ENCODE results near the gene MYMX.
"Not testable (repeated sequence)": the region's sequence is repeated elsewhere in the genome, so short reads cannot be mapped to it uniquely, and the experiment has no call there.

The MYMX gene

DNA sequence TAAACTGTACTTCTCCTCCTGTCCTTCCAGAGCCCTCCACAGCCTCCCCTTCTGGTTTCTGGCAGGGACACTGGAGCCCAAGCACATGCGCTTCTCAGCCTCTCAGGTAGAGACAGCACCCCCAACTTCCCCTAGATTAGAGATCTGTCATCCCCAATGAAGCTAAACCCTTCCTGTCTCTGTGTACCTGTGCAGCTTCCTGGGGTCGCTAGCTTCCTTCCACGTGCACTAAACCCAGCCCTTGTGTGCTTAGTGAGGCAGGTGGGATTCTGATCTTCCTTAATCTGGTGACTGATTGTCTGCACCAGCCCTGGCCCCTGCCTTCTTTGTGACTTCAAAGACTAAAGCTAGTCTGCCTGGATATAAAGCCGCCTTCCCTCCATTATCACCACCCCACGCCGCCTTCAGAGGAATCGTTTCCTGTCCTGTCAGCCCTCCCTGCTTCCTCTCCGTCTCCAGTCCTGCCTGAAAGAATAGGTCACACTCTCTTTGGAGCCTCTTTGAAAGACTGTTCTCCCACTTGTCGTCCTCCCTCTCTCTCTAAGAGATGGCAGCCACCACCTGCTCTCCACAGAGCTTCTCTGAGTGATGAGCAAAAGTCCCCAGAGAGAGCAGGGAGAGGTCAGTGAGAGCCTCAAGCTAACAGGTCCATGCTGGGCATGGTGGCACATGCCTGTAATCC lies 30.6 kb upstream of the MYMX start:
- DNase-seq (ENCODE audit: low read depth in 1 of 2, low spot score in 1 of 2) = no peak

DNA sequence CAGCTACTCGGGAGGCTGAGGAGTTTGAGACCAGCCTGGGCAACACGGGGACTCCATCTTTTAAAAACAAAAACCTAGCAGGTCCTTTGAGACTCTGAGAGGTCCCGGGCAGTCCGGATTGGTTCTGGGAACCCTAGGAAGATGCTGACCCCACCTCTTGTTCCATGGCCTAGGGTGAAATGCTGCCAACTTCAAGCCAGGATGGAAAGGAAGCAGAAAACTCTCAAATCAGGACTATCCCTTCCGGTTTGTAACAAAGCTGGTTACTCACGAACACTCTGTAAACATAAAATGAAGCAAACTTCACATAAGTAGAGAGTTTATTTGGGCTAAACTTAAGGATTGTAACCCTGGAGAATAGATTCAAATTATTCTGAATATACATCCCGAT lies 30.1 kb upstream of the MYMX start:
- DNase-seq (ENCODE audit: low read depth in 1 of 2, low spot score in 1 of 2) = no peak

DNA sequence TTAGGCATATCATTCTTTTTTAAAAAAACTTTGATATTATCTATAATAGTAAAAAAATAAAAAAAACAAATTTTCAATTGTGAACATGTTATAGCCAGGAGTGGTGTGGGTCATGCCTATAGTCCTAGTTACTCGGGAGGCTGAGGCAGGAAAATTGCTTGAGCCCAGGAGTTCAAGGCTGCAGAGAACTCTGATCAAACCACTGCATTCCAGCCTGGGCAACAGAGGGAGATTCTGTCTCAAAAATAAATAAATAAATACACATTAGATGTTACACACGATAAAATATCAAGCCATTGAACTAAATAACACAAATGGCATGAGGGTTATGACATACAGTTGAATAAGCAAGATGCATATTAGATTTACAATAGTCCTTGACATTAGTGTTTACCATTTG lies 27.9 kb upstream of the MYMX start:
- no peak for DNase-seq (ENCODE audit: low read depth in 1 of 2, low spot score in 1 of 2)

DNA sequence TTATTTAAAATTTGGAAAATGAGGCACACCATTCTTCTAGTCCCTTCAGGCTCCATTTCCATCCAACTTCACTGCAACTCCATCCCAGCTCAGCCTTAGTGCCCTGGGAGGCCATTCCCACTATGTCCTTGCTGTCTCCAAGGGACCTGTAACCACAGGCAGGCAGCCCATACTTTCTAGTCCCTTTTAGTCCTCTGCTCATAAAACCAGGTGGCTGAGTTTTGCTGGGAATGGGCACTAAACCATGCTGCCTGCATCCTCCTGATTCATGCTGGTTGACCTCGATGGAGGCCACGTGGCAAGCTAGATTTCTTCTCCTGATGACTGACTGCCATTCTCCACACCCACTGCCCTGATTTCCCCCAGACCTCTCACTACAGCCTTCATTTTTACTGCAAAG lies 27.5 kb upstream of the MYMX start:
- DNase-seq (ENCODE audit: low read depth in 1 of 2, low spot score in 1 of 2) = no peak

DNA sequence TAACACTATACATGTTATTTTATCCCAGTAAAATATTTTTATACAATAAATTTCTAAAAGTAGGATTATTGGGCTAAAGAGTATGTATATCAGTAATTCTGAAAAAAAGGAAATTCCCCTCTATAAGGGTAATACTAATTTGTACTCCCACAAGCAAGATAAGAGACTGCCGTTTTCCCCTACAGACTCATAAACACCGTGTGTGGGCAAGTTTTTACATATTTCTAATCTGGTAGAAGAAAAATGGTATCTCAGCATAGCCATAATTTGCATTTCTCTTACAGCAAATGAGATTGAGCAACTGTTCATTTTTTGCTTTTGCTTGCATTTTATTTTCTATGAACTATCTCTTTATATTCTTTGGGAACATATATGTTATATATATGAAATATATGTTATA lies 26.0 kb upstream of the MYMX start:
- no peak for DNase-seq (ENCODE audit: low read depth in 1 of 2, low spot score in 1 of 2)

DNA sequence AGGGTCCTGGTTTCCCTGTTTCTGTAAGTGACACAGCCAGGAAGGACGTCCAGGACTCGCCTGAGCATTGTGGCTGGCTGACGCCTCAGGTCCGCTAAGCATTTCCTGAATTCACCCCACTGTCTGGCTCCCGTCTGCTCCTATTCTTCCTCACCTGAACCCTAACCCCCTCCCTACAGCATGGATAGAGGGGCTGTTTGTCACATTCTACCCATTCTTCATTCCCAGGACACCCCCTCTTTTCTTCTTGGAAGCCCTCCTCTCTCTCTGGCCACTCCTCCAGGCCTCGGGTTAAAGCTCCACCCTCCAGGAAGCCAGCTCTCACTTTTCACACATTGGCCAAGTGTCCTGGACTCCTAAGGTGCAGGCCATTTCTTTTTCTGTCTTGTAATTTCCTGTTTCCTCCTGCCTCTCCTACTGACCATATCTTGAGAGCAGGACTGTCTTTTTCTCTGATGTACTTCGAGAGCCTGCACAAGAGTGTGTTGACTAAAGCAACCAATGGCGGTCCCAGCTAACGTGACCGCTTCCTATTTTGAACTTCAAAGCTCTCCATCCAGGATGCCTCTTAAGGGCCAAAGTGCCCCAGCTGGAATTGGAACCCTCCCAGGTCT lies 24.2 kb upstream of the MYMX start:
- DNase-seq (ENCODE audit: low read depth in 1 of 2, low spot score in 1 of 2) = no peak

DNA sequence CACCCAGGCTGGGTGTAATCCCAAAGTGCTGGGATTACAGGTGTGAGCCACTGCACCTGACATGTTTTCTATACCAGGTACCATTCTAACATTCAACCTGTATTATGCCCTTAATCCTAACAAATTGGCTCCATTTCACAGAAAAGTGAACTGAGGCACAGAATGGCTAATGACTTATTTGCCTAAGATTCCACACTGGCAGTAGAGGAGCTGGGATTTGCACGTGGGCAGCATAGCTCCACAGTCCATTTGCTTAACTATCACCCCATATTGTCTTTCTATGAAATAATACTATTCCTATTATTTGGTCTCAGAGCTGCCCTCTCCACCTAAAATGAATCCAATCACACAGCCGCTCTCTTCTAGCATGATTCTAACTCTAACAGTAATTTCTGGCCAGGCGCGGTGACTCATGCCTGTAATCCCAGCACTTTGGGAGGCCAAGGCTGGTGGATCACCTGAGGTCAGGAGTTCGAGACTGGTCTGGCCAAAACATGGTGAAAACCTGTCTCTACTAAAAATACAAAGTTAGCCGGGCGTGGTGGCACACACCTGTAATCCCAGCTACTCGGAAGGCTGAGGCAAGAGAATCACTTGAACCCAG lies 23.3 kb upstream of the MYMX start:
- DNase-seq (ENCODE audit: low read depth in 1 of 2, low spot score in 1 of 2) = no peak

DNA sequence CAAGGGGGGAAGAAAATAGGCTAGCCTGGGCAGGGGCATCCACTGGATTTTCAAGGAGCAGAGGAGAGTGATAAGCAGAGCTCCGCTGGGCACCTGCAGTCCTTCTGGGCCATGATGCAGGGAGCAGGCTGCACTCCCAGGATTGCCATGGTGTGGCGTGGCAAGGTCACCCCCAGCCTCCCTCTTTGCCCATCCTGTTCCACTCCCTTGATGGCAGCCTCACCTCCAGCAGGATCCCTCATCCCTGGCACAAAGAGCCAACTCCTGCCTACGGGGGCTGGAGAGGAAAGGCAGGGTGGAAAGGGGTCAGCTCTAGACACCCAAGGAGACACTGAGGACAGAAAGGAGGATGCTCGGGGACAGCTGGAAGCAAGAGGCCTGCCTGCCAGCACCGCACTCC lies 22.4 kb upstream of the MYMX start:
- no peak for DNase-seq (ENCODE audit: low read depth in 1 of 2, low spot score in 1 of 2)

DNA sequence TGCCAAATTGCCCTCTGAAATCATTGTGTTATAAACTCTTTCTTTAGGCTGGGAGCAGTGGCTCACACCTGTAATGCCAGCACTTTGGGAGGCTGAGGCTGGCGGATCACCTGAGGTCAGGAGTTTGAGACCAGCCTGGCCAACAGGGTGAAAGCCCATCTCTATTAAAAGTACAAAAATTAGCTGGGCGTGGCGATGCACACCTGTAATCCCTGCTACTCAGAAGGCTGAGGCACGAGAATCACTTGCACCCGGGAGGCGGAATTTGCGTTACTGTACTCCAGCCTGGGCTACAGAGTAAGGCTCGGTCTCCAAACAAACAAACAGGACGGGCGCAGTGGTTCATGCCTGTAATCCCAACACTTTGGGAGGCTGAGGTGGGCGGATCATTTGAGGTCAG lies 20.4 kb upstream of the MYMX start:
- DNase-seq (ENCODE audit: low read depth in 1 of 2, low spot score in 1 of 2) = not testable (repeated sequence)

DNA sequence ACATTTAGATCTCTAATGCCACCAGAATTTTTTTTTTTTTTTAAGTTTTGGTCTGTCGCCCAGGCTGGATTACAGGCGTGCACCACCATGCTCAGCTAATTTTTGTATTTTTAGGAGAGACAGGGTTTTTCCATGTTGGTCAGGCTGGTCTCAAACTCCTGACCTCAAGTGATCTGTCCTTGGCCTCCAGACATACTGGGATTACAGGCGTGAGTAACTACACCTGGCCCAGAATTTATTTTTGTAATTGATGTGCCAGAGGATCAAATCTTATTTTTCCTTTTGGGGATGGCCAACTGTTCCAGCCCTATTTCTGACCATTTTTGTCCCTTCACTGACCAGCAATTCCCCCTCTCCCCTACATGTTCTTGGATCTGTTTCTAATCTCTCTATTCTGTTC lies 18.0 kb upstream of the MYMX start:
- DNase-seq (ENCODE audit: low read depth in 1 of 2, low spot score in 1 of 2) = no peak

DNA sequence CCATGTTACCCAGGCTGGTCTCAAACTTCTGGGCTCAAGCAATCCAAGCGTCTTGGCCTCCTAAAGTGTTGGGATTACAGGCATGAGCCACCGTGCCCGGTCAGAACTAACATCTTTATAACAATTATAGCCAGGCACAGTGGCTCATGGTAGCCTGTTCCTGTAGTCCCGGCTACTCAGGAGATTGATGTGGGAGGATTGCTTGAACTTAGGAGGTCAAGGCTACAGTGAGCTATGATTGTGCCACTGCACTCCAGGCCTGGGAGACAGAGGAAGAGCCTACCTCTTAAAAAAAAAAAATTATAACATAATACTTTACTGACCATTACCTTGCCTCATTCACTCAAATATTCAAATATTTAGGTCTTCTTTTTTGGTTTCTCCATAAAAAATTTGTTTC lies 16.8 kb upstream of the MYMX start:
- DNase-seq (ENCODE audit: low read depth in 1 of 2, low spot score in 1 of 2) = no peak

DNA sequence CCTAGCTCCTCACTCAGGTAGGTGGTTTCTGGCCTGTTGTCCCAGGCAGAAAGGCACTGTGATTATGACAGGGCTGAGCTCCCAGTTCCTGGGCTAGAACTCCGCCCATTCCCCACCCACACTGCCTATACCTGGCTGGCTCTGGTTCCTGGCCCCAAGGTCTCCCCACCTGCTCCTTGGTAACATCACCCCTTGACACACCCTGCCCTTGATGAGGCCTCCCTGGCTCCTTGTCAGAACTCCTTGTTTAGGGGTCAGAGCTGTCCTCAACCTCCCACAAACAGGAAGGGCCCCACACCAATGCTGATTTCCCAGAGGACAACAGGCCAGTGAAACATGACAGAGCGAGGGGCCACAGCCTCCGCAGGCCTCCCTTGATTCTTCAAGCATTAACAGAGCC lies 15.5 kb upstream of the MYMX start:
- DNase-seq (ENCODE audit: low read depth in 1 of 2, low spot score in 1 of 2) = no peak

DNA sequence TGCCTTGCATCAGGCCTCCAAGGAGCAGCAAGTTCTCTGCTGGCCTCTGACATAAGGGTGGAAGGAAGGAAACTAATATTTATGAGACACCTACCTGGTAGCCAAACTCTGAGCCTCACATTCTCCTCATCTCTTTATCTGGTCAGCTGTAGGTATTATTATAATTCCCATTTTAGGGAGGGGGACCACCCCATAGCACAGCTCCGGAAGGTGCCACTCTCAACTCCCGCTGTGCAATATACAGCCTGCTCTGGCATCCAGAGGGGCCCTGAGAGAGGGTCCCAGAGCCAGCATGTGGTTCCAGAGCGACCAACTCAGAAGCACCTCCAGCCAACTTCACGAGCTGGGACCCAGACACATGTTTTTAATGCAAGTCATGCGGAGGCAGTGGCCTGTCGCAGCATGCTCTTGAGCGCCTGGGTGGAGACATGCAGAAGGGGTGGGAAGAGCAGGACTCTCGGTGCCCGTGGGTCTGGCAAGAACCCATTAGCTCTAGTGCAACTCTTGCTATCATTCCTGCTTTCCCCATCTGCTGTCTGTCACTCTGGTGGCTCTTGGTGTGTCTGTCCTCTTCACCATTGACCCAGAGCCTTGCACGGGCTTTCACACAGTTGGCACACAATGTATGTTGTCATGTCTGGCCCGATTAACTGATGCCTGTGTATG lies 15.0 kb upstream of the MYMX start:
- DNase-seq (ENCODE audit: low read depth in 1 of 2, low spot score in 1 of 2) = no peak

DNA sequence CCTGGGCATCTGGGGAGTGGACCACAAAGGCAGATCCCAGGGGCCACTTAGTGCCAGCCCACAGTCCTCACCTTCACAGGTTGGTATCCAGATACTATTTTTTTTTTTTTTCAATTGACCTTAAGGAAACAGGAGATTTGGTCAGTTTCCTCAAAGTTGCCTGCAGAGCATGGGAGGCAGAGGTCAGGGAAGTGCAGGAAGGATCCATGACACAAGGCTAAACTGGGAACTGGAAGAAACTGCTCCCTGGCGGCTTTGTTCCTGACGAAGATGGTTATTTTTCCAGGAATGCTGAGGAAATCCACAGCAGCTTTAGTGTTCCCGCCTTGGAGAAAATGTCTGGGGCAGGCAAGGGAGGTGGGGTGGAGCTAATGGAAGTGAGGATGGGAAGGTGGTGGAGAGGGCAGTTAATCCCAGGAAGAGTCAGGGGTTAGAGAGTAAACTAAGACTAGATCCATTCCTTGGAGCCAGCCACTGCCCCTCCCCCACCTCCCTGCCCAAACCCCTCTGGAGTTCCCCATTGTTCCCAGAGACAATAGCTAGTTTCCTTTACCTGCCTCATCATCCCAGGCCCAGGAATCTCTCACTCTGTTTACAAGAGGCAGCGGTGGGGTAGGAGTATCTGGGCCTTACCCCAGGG lies 14.3 kb upstream of the MYMX start:
- DNase-seq (ENCODE audit: low read depth in 1 of 2, low spot score in 1 of 2) = no peak

DNA sequence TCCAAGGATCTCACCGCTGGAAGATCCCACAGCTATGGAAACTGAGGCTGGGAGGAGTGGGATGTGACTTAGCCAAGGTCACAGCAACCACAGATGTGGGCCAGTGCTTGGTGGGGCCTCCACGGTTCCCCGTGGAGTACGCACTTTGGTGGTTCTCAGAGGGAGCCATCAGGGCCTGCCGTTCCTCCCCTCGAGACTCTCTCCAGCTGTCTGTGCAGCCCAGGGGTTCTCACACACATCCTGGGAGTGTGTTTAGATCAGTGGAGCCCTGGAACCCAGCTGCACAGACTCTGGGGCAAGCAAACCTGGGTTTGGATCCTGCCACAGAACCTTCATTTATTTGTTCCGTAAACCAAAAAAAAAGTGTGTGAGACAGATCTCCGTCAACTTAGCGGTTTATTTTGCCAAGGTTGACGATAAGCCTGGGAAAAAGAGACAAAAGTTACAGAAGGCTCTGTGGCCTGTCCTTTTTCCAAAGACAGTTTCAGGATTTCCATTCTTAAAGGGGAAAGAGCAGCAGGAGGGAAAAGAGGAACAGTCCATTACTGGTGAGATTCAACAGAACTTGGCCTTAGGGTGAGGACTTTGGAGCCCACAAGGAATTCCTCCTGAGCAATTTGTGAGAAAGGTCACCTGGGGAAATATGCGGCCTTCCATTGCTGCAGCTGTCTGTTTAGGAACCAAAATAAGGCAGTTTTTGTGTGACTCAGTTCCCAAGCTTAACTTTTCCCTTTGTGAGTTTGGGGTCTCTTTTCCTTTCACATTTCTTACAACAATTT lies 13.6 kb upstream of the MYMX start:
- no peak for DNase-seq (ENCODE audit: low read depth in 1 of 2, low spot score in 1 of 2)

DNA sequence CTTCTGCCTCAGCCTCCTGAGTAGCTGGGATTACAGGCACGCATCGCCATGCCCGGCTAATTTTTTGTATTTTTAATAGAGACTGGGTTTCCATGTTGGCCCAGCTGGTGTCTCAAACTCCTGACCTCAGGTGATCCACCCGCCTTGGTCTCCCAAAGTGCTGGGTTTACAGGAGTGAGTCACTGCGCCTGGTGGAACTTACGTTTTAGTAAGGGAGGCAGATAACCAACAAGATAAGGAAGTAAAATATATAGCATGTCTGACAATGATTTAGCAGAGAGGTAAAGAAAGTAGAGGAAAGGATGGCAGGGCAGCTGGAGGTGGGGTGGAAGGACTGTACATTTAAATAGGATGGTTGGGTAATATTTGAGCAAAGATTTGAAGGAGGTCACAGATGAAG lies 12.8 kb upstream of the MYMX start:
- no peak for DNase-seq (ENCODE audit: low read depth in 1 of 2, low spot score in 1 of 2)

DNA sequence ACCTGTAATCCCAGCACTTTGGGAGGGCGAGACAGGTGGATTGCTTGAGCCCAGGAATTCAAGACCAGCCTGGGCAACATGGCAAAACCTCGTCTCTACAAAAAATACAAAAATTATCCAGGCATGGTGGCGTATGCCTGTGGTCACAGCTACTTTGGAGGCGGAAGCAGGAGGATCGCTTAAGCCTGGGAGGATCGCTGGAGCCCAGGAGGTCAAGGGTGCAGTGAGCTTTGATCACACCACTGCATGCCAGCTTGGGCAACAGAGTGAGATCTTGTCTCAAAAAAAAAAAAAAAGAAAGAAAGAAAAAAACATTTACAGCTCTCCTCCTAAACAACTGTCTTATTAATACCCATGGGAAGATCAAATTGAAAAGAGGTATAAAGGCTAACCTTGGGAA lies 8.8 kb upstream of the MYMX start:
- DNase-seq (ENCODE audit: low read depth in 1 of 2, low spot score in 1 of 2) = no peak

DNA sequence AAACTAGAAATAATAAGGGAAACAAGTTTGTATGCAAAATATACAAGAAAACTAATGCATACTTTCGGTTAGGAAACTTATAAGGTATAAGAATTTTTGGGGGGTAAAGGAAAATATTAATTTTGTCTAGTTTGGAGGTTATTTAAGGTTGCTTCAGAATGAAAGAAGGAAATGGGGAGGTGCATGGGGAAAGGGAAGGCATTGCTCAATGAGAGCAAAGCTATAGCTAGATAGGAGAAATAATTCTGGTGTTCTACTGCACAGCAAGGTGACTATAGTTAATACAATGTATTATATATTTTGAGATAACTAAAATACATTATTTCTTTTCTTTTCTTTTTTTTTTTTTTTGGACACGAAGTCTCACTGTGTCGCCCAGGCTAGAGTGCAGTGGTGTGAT lies 5.4 kb upstream of the MYMX start:
- DNase-seq (ENCODE audit: low read depth in 1 of 2, low spot score in 1 of 2) = no peak

DNA sequence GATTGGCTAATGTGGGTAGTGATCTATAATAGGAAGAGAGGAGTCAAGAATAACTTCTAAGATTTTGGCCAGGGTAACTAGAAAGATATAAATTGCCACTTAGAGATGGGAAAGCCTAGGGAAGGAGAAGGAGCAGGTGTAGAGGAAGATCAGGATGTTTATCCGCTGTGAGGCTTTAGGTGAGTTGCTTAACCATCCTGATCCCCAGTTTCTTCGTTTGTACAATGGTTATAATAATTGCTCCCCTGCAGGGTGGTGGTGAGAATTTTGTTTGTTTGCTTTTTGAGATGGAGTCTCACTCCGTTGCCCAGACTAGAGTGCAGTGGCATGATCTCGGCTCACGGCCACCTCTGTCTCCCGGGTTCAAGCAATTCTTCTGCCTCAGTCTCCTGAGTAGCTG lies 2.4 kb upstream of the MYMX start:
- DNase-seq (ENCODE audit: low read depth in 1 of 2, low spot score in 1 of 2) = no peak

DNA sequence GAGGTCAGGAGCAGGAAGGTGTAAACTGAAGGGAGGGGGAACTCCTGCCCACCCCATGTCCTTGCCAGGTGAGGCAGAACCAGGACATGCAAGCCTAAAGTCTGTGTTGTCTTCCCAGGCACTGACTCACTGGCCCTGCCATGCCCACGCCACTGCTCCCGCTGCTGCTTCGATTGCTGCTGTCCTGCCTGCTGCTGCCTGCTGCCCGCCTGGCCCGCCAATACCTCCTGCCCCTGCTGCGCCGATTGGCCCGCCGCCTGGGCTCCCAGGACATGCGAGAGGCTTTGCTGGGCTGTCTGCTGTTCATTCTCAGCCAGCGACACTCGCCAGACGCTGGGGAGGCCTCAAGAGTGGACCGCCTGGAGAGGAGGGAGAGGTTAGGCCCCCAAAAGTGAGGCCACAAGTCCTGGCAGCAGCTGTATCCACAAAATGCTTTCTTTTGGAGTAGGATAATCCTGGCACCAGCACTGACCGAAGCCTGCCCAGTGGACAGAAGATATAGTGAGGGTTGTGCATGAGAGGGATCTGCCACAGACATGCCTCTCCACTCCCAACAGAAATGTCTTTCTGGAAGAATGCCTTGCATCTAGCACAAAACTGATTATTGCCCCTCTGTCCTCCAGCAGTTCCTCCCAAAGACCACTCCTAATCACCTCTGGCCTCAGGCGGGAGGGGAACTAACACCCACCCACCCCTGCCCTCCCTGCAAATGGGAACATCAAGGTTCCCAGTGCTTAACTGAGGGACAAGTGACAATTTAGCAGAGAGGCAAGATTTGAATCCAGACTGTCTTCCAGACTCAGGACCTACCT lies 812 bp downstream of the MYMX start:
- no peak for DNase-seq (ENCODE audit: low read depth in 1 of 2, low spot score in 1 of 2)
